IMR-90 (cell line): ENCODE data around the gene GALNT17. TPM values are rescaled to one million over a fixed set of nuclear protein-coding genes. Genes with fewer than 3 reads are reported as not detected.

Source experiments
- ATAC-seq: fragments of 200-7000 bp; cut with Tn5 transposase; 2 replicates; pipeline ENCODE4 v1.9.1; 2020; ENCODE audit warnings: low read depth, mild to moderate bottlenecking, moderate library complexity
- BruUV-seq: library from RNA; stranded (reverse); fragments of 400-500 nt; replicated peaks from 2 replicates; lab custom pipeline; 2021; lab: Mats Ljungman, UMichigan
- CTCF ChIA-PET: fragments of 300-600 bp; formaldehyde crosslinking; extraction: SDS; loops from one replicate; lab custom pipeline; 2021; ENCODE audit warnings: antibody characterized with exemption; lab: Yijun Ruan, JAX
- POLR2A ChIA-PET: fragments of 300-600 bp; sonication (Branson Sonifier 250); formaldehyde crosslinking; loops from one replicate; lab custom pipeline; 2022; ENCODE audit warnings: antibody characterized with exemption; ENCODE audit not compliant: unreplicated experiment; lab: Charles Lee
- DNase-seq: peaks from one replicate; pipeline ENCODE4 v3.0.0; 2013
- H2AFZ ChIP-seq: replicated peaks from 2 replicates; pipeline ENCODE3; 2013; ENCODE audit warnings: low read length, mild to moderate bottlenecking; ENCODE audit not compliant: poor library complexity
- H2AK5ac ChIP-seq: 2 replicates; pipeline ENCODE4 v1.6.1; 2013; ENCODE audit warnings: low read depth, low read length, inconsistent platforms
- H2AK9ac ChIP-seq: replicated peaks from 2 replicates; pipeline ENCODE3; 2013; ENCODE audit warnings: mild to moderate bottlenecking, low read depth, low read length, moderate library complexity; ENCODE audit not compliant: poor library complexity
- H2BK120ac ChIP-seq: 2 replicates; pipeline ENCODE4 v1.6.1; 2013; ENCODE audit warnings: low read depth, low read length, inconsistent platforms
- H2BK15ac ChIP-seq: 3 replicates; pipeline ENCODE4 v1.6.1; 2013; ENCODE audit warnings: low read depth, low read length, inconsistent platforms
- H2BK20ac ChIP-seq: 2 replicates; pipeline ENCODE4 v1.6.1; 2013; ENCODE audit warnings: low read depth, mild to moderate bottlenecking, inconsistent platforms, low read length, moderate library complexity
- H2BK5ac ChIP-seq: 2 replicates; pipeline ENCODE4 v1.6.1; 2013; ENCODE audit warnings: mild to moderate bottlenecking, low read depth, low read length, inconsistent platforms; ENCODE audit not compliant: poor library complexity, severe bottlenecking
- H3K14ac ChIP-seq: replicated peaks from 2 replicates; pipeline ENCODE4 v1.6.1; 2013; ENCODE audit warnings: low read depth, low read length, inconsistent platforms
- H3K18ac ChIP-seq: 2 replicates; pipeline ENCODE4 v1.6.1; 2013; ENCODE audit warnings: low read depth, low read length, control low read depth
- H3K23ac ChIP-seq: 2 replicates; pipeline ENCODE4 v1.6.1; 2013; ENCODE audit warnings: low read depth, low read length, inconsistent platforms
- H3K27ac ChIP-seq: 2 replicates; pipeline ENCODE4 v1.5.1; 2013; ENCODE audit warnings: mild to moderate bottlenecking, control low read depth, low read length; ENCODE audit not compliant: insufficient read depth
- H3K27me3 ChIP-seq: 2 replicates; pipeline ENCODE4 v1.6.1; 2013; ENCODE audit warnings: low read length; ENCODE audit not compliant: control insufficient read depth, insufficient read depth
- H3K36me3 ChIP-seq: 2 replicates; pipeline ENCODE4 v1.6.1; 2013; ENCODE audit warnings: low read length, mixed read lengths; ENCODE audit not compliant: control insufficient read depth, insufficient read depth
- H3K4ac ChIP-seq: 2 replicates; pipeline ENCODE4 v1.6.1; 2013; ENCODE audit warnings: low read depth, low read length, inconsistent platforms
- H3K4me1 ChIP-seq: 2 replicates; pipeline ENCODE4 v1.6.1; 2013; ENCODE audit warnings: low read length, mixed read lengths; ENCODE audit not compliant: control insufficient read depth, insufficient read depth
- H3K4me2 ChIP-seq: 2 replicates; pipeline ENCODE4 v1.6.1; 2013; ENCODE audit warnings: low read depth, mild to moderate bottlenecking, control low read depth, low read length, moderate library complexity
- H3K4me3 ChIP-seq: 2 replicates; pipeline ENCODE4 v1.5.1; 2013; ENCODE audit warnings: low read depth, mild to moderate bottlenecking, control low read depth, low read length, moderate library complexity; ENCODE audit not compliant: insufficient read depth
- H3K56ac ChIP-seq: 2 replicates; pipeline ENCODE4 v1.6.1; 2013; ENCODE audit warnings: low read length, inconsistent platforms; ENCODE audit not compliant: insufficient read depth; ENCODE audit errors: extremely low read depth
- H3K79me1 ChIP-seq, 2 experiments: 2 replicates each; pipeline ENCODE4 v1.6.1; 2013; ENCODE audit warnings: low read length in 2 of 2, inconsistent platforms in 1 of 2, low read depth in 1 of 2
- H3K9ac ChIP-seq: 2 replicates; pipeline ENCODE4 v1.6.1; 2013; ENCODE audit warnings: low read depth, low read length, control low read depth
- H3K9me1 ChIP-seq: 2 replicates; pipeline ENCODE4 v1.6.1; 2013; ENCODE audit warnings: low read length, inconsistent platforms; ENCODE audit not compliant: insufficient read depth
- H3K9me3 ChIP-seq: 2 replicates; pipeline ENCODE4 v1.6.1; 2013; ENCODE audit warnings: low read length; ENCODE audit not compliant: control insufficient read depth, insufficient read depth
- H4K20me1 ChIP-seq: 2 replicates; pipeline ENCODE4 v1.6.1; 2013; ENCODE audit warnings: low read length, inconsistent platforms; ENCODE audit not compliant: insufficient read depth
- H4K5ac ChIP-seq: 2 replicates; pipeline ENCODE4 v1.6.1; 2013; ENCODE audit warnings: mild to moderate bottlenecking, low read depth, low read length, control low read depth
- H4K8ac ChIP-seq, 2 experiments: 2 replicates each; pipeline ENCODE4 v1.6.1; 2013; ENCODE audit warnings: low read depth in 2 of 2, low read length in 2 of 2, control low read depth in 1 of 2, inconsistent platforms in 1 of 2
- H4K91ac ChIP-seq: 2 replicates; pipeline ENCODE4 v1.6.1; 2013; ENCODE audit warnings: low read depth, low read length, inconsistent platforms; ENCODE audit not compliant: insufficient read depth
- BHLHE40 ChIP-seq: fragments of 150-350 bp; IDR thresholded peaks from 2 replicates; pipeline ENCODE4 v1.6.1; 2016; ENCODE audit warnings: mild to moderate bottlenecking, low read depth, low read length
- MXI1 ChIP-seq: IDR thresholded peaks from 2 replicates; pipeline ENCODE4 v1.6.1; 2012; ENCODE audit warnings: low read depth, mild to moderate bottlenecking, low read length, moderate library complexity, borderline replicate concordance
- NFE2L2 ChIP-seq: fragments of 150-350 bp; IDR thresholded peaks from 2 replicates; pipeline ENCODE4 v1.6.1; 2016; ENCODE audit warnings: low read depth, mild to moderate bottlenecking, low read length
- POLR2A ChIP-seq: IDR thresholded peaks from 2 replicates; pipeline ENCODE4 v1.6.1; 2012; ENCODE audit warnings: mild to moderate bottlenecking, low read depth, low read length
- SMC3 ChIP-seq: fragments of 150-350 bp; IDR thresholded peaks from 2 replicates; pipeline ENCODE4 v1.6.1; 2016; ENCODE audit warnings: low read depth, mild to moderate bottlenecking, antibody characterized with exemption, low read length, moderate library complexity
- USF2 ChIP-seq: fragments of 150-350 bp; IDR thresholded peaks from 2 replicates; pipeline ENCODE4 v1.6.1; 2017; ENCODE audit warnings: mild to moderate bottlenecking, antibody characterized with exemption, low read length, low read depth
- WGBS, 2 experiments: methylation state at CpG; one replicate each; pipeline versions ENCODE4 v1.1.5 to v1.1.7; 2013; ENCODE audit warnings: missing lambda C conversion rate in 2 of 2; ENCODE audit not compliant: insufficient read length in 1 of 2; ENCODE audit errors: extremely low coverage in 2 of 2; 5-methylcytosine and 5-hydroxymethylcytosine counted together
- dilution Hi-C: fragments of 300-500 bp; cut with HindIII; formaldehyde crosslinking; loops from one replicate; pipeline ENCODE4 v1.14.3; 2018; ENCODE audit warnings: low sequenced_read_pairs; ENCODE audit not compliant: unreplicated experiment
- in situ Hi-C: fragments of 300-500 bp; cut with MboI; formaldehyde crosslinking; loops from 3 replicates; pipeline ENCODE4 v1.14.3; 2019; ENCODE audit warnings: low sequenced_read_pairs, inconsistent platforms, mixed read lengths
- intact Hi-C: fragments of 100-400 bp; cut with micrococcal nuclease; formaldehyde crosslinking; loops from 2 replicates; pipeline ENCODE4 v1.10.0; 2022
- polyA plus RNA-seq, 3 experiments: library from polyadenylated mRNA; depleted of rRNA; stranded (reverse); fragments of >200 nt; gene quantifications; 2 replicates each; pipeline ENCODE4 v1.2.3, GENCODE V29; 2012; ENCODE audit warnings: low replicate concordance in 1 of 3
- total RNA-seq: library from RNA; depleted of rRNA; stranded (reverse); fragments of >200 nt; gene quantifications from 2 replicates; pipeline ENCODE4 v1.2.3, GENCODE V29; 2012
- TF ChIP-seq, protein P1 (sequence below): fragments of 150-350 bp; IDR thresholded peaks from 2 replicates; pipeline ENCODE4 v1.6.1; 2016; ENCODE audit warnings: low read depth, mild to moderate bottlenecking, low read length, moderate library complexity, borderline replicate concordance

GALNT17 gene
- total and polyA plus RNA-seq, 2 of the 4 experiments (the other 2 are of a cell fraction), result not detected

DNA sequence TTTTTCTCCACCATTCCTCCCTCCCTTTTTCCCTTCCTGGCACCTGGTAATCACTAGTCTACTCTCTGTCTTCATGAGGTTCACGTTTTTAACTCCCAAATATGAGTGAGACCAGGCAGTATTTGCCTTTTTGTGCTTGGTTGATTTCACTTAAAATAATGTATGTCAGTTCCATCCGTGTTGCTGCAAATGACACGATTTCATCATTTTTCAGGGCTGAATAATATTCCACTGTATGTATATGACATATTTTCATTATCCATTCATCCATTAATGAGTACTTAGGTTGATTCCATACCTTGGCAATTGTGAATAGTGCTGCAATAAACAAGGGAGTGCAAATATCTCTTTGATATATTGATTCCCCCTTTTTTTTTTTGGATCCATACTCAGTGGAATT is 25.8 kb downstream of the GALNT17 start:
- Histone ChIP-seq H2BK120ac (no peak overlapping the region), H3K18ac (no peak overlapping the region), H3K27ac (no peak overlapping the region), H3K9me3 (peaks cover 7% of the 10 kb centered on the region; the same call in 1 of the 2 replicates), H4K5ac (no peak overlapping the region), H3K23ac (no peak overlapping the region), H3K4me2 (no peak overlapping the region), H2AK9ac (no peak overlapping the region), H3K9me1 (no peaks in the 10 kb centered on the region), H2BK15ac (no peak overlapping the region), H3K4me3 (no peak overlapping the region), H3K9ac (no peak overlapping the region), H3K4ac (no peak overlapping the region), H3K4me1 (no peaks in the 10 kb centered on the region), H2BK20ac (no peak overlapping the region), H3K79me1 (no peaks in the 10 kb centered on the region), H4K20me1 (no peaks in the 10 kb centered on the region), H3K36me3 (no peaks in the 10 kb centered on the region), H2BK5ac (no peak overlapping the region), H3K27me3 (no peaks in the 10 kb centered on the region), H3K14ac (no peak overlapping the region), H3K56ac (no peak overlapping the region), H4K8ac (no peak overlapping the region), H2AFZ (no peak overlapping the region), H4K91ac (no peak overlapping the region), H2AK5ac (no peak overlapping the region)
- DNase-seq (no peak), ATAC-seq (no peak)
- ChIA-PET POLR2A (no interaction called here), CTCF (interaction anchor here (0.6 kb wide), 1 partner anchor 73 kb away, joined by 5 read pairs; no protein-coding TSS in a partner anchor)
- BruUV-seq, result no TSS peak
- in situ Hi-C loops, result no loop called here
- no peak for TF ChIP-seq BHLHE40
- TF ChIP-seq USF2, result no peak
- TF ChIP-seq, protein P1, sequence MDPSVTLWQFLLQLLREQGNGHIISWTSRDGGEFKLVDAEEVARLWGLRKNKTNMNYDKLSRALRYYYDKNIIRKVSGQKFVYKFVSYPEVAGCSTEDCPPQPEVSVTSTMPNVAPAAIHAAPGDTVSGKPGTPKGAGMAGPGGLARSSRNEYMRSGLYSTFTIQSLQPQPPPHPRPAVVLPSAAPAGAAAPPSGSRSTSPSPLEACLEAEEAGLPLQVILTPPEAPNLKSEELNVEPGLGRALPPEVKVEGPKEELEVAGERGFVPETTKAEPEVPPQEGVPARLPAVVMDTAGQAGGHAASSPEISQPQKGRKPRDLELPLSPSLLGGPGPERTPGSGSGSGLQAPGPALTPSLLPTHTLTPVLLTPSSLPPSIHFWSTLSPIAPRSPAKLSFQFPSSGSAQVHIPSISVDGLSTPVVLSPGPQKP, result no peak
- no peak for TF ChIP-seq MXI1
- no peak for TF ChIP-seq POLR2A
- TF ChIP-seq NFE2L2, result no peak
- no peak for TF ChIP-seq SMC3
- dilution Hi-C loops, result no loop called here
- intact Hi-C loops, result no loop called here
- WGBS, 2 experiments, result no CpG with 5 or more reads among the region's 3 CpGs
